ENCODE data around the gene GRM1.

- no peak for TF ChIP-seq CTCF (IDR thresholded peaks at IDR 0.05)
- TF ChIP-seq POLR2A (IDR thresholded peaks at IDR 0.05), result no peak
These were observed 332.5 kb downstream of the GRM1 start for GRCh38 chr6:146361128-146361924.

All from ovary (tissue), 3 donors.